OCI-LY1 (cell line): Measurements from ENCODE around the gene PTGER3.
"Not testable (repeated sequence)": the region's sequence is repeated elsewhere in the genome, so short reads cannot be mapped to it uniquely, and the experiment has no call there.

Experiments
- H2AFZ ChIP-seq: fragments of 200-600 bp; sonication (generic), shearing (Covaris generic); 2 replicates; pipeline ENCODE4 v1.6.0; 2014; ENCODE audit warnings: antibody characterized with exemption, mild to moderate bottlenecking, low read length
- H3F3A ChIP-seq: fragments of 200-600 bp; sonication (generic), shearing (Covaris generic); 2 replicates; pipeline ENCODE4 v1.6.0; 2014; ENCODE audit warnings: mild to moderate bottlenecking, antibody characterized with exemption, low read length, moderate library complexity; ENCODE audit not compliant: insufficient read depth
- H3K27ac ChIP-seq: fragments of 200-600 bp; sonication (generic); 2 replicates; pipeline ENCODE4 v1.5.1; 2014; ENCODE audit warnings: low read length, mixed run types, mild to moderate bottlenecking, low read depth; ENCODE audit not compliant: poor library complexity, severe bottlenecking
- H3K27me3 ChIP-seq: fragments of 200-600 bp; sonication (generic); 2 replicates; pipeline ENCODE4 v1.6.0; 2014; ENCODE audit warnings: antibody characterized with exemption, mild to moderate bottlenecking, low read length, moderate library complexity; ENCODE audit not compliant: insufficient read depth
- H3K36me3 ChIP-seq: fragments of 200-600 bp; sonication (generic); 2 replicates; pipeline ENCODE4 v1.6.1; 2014; ENCODE audit warnings: mild to moderate bottlenecking, antibody characterized with exemption, low read length, moderate library complexity, mixed read lengths; ENCODE audit not compliant: insufficient read depth
- H3K4me1 ChIP-seq: fragments of 200-600 bp; sonication (generic); 2 replicates; pipeline ENCODE4 v1.5.1; 2014; ENCODE audit warnings: mild to moderate bottlenecking, low read length, moderate library complexity; ENCODE audit not compliant: insufficient read depth, severe bottlenecking
- H3K4me2 ChIP-seq: fragments of 200-600 bp; sonication (generic), shearing (Covaris generic); 2 replicates; pipeline ENCODE4 v1.6.1; 2014; ENCODE audit warnings: low read length
- H3K4me3 ChIP-seq: fragments of 200-600 bp; sonication (generic); 2 replicates; pipeline ENCODE4 v1.5.1; 2014; ENCODE audit warnings: low read length, low read depth, mild to moderate bottlenecking, mixed read lengths; ENCODE audit not compliant: poor library complexity, severe bottlenecking
- H3K79me2 ChIP-seq: fragments of 200-600 bp; shearing (Covaris generic); 2 replicates; pipeline ENCODE4 v1.6.1; 2016; ENCODE audit warnings: mixed run types, low read length, mixed read lengths; ENCODE audit not compliant: insufficient read depth
- H3K9ac ChIP-seq: fragments of 200-600 bp; sonication (generic), shearing (Covaris generic); 2 replicates; pipeline ENCODE4 v1.6.1; 2014; ENCODE audit warnings: mild to moderate bottlenecking, low read length, mixed read lengths
- H3K9me2 ChIP-seq: fragments of 200-600 bp; sonication (generic), shearing (Covaris generic); 2 replicates; pipeline ENCODE4 v1.6.1; 2014; ENCODE audit warnings: low read depth, mild to moderate bottlenecking, low read length, mixed read lengths
- H3K9me3 ChIP-seq: fragments of 200-600 bp; shearing (Covaris generic); 2 replicates; pipeline ENCODE4 v1.6.1; 2014; ENCODE audit warnings: low read length, mixed read lengths
- H4K20me1 ChIP-seq: fragments of 200-600 bp; sonication (generic), shearing (Covaris generic); 2 replicates; pipeline ENCODE4 v1.6.0; 2016; ENCODE audit warnings: mild to moderate bottlenecking, low read length; ENCODE audit not compliant: insufficient read depth
- CTCF ChIP-seq: fragments of 200-600 bp; sonication (generic), shearing (Covaris generic); IDR thresholded peaks from 2 replicates; pipeline ENCODE4 v1.5.1; 2017; ENCODE audit warnings: mild to moderate bottlenecking, antibody characterized with exemption, low read length, moderate library complexity, mixed read lengths
- EZH2 ChIP-seq: fragments of 200-600 bp; sonication (generic), shearing (Covaris generic); IDR thresholded peaks from 2 replicates; pipeline ENCODE4 v1.8.0; 2017; ENCODE audit warnings: borderline replicate concordance, mixed run types, mild to moderate bottlenecking, antibody characterized with exemption, low read length, moderate library complexity, mixed read lengths

Gene PTGER3

GRCh38 chr1:70941563-70941962 is 106.1 kb downstream of the PTGER3 start:
- Histone ChIP-seq H3K36me3 (no peaks in the 10 kb centered on the region), H3K4me3 (no peak overlapping the region), H3F3A (no peaks in the 10 kb centered on the region; the same call in 1 of the 2 replicates), H3K27ac (no peak overlapping the region), H3K9ac (no peak overlapping the region), H2AFZ (no peak overlapping the region), H4K20me1 (no peaks in the 10 kb centered on the region), H3K4me1 (no peaks in the 10 kb centered on the region), H3K4me2 (no peak overlapping the region), H3K9me2 (no peaks in the 10 kb centered on the region), H3K27me3 (no peaks in the 10 kb centered on the region), H3K79me2 (no peaks in the 10 kb centered on the region), H3K9me3 (no peaks in the 10 kb centered on the region)
- TF ChIP-seq EZH2, result no peak
- TF ChIP-seq CTCF, result no peak

GRCh38 chr1:70940398-70940797 is 107.2 kb downstream of the PTGER3 start:
- H4K20me1 ChIP-seq, H3K9ac ChIP-seq, H3K79me2 ChIP-seq, H3K4me3 ChIP-seq, H3K27ac ChIP-seq, H3K36me3 ChIP-seq, H3K9me2 ChIP-seq, H3K4me2 ChIP-seq, H3K27me3 ChIP-seq, H2AFZ ChIP-seq, H3F3A ChIP-seq, H3K4me1 ChIP-seq, H3K9me3 ChIP-seq: not testable (repeated sequence)

GRCh38 chr1:70934194-70934961 is 113.2 kb downstream of the PTGER3 start:
- Histone ChIP-seq H3K36me3 (no peaks in the 10 kb centered on the region), H3K27ac (no peak overlapping the region), H4K20me1 (no peaks in the 10 kb centered on the region), H3K4me1 (no peaks in the 10 kb centered on the region), H3K9me2 (no peaks in the 10 kb centered on the region), H3K4me3 (no peak overlapping the region), H3F3A (no peaks in the 10 kb centered on the region; the same call in 1 of the 2 replicates), H3K4me2 (no peak overlapping the region), H2AFZ (no peak overlapping the region), H3K9me3 (no peaks in the 10 kb centered on the region), H3K79me2 (no peaks in the 10 kb centered on the region), H3K27me3 (no peaks in the 10 kb centered on the region), H3K9ac (no peak overlapping the region)
- TF ChIP-seq CTCF (no peak), EZH2 (no peak)

GRCh38 chr1:70930062-70930461 is 117.6 kb downstream of the PTGER3 start:
- Histone ChIP-seq H3K36me3 (no peaks in the 10 kb centered on the region), H3K79me2 (no peaks in the 10 kb centered on the region), H4K20me1 (no peaks in the 10 kb centered on the region), H3K27ac (no peak overlapping the region), H3K9me3 (no peaks in the 10 kb centered on the region), H3K4me1 (no peaks in the 10 kb centered on the region), H2AFZ (no peak overlapping the region), H3K9ac (no peak overlapping the region), H3K4me2 (no peak overlapping the region), H3K9me2 (no peaks in the 10 kb centered on the region), H3K4me3 (no peak overlapping the region), H3K27me3 (no peaks in the 10 kb centered on the region), H3F3A (no peaks in the 10 kb centered on the region)
- TF ChIP-seq CTCF, result no peak
- TF ChIP-seq EZH2, result no peak
